Measurements from ENCODE around the gene UBAP2. TPM values are rescaled to one million over a fixed set of nuclear protein-coding genes. Genes with fewer than 3 reads are reported as not detected.

The UBAP2 gene
- total RNA-seq, 1 experiment from 2014 or later: 60.8 TPM

DNA sequence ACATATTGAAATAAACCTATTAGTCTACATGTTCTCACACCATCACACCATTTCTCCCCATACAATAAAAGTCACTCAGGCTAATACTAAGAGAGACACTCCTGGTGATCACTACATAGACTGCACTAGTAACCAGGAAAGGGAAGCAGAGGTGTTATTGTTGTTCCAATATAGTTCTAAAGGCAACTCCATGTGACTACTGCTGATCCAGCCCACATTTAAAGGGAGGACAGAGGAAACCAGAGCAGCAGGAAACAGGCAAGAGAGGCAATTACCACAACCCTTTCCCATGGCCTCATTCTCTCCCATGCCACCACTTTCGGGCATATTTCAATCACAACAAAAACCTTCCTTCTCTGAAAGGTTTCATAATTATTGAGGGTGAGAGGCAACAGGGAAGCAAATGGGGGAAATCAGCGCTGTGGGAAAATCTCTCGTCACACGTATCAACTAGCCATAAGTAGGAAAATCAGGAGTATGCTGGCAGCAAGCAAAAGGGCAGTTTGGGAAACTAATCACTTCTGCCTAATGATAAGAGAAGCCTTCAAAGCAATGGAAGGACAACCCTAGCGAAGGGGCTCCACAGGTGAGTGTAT lies 1.8 kb downstream of the UBAP2 start:
- peaks cover 4% of the 10 kb centered on the region for H3K23me2 ChIP-seq (ENCODE audit: insufficient read length, low read depth, low read length, poor library complexity, severe bottlenecking)
- no CpG with 5 or more reads among the region's 5 CpGs for WGBS (ENCODE audit: extremely low coverage, insufficient read length, low lambda C conversion rate)
- H2BK120ac ChIP-seq (ENCODE audit: low read depth, low read length, poor library complexity, severe bottlenecking): no peak overlapping the region
- 0 out of 2 replicates have a peak, but pooled peaks cover 5% of the 10 kb centered on the region for H3K4me1 ChIP-seq (ENCODE audit: insufficient read depth, low read length)
- no peaks in the 10 kb centered on the region for H3K27me3 Mint-ChIP-seq (ENCODE audit: low read depth)
- peaks cover 50% of the 10 kb centered on the region; the same call in 1 of the 2 replicates for H3K79me2 ChIP-seq (ENCODE audit: insufficient read depth, low read length)
- peak overlapping the region; percentile 21 to 58 (median 50); a peak in 6 of 7 replicates for H3K27ac Mint-ChIP-seq
- no peak overlapping the region for H2AK5ac ChIP-seq (ENCODE audit: insufficient read length, low read length)
- no peak overlapping the region for H3T11ph ChIP-seq (ENCODE audit: low read length)
- H2BK12ac ChIP-seq (ENCODE audit: insufficient read length, low read depth, low read length): no peak overlapping the region
- H4K91ac ChIP-seq (ENCODE audit: insufficient read length, low read depth, low read length): no peak overlapping the region
- H3K9me3 Mint-ChIP-seq: no peaks in the 10 kb centered on the region; a peak in 2 of 5 replicates
- TF ChIP-seq, protein P1, sequence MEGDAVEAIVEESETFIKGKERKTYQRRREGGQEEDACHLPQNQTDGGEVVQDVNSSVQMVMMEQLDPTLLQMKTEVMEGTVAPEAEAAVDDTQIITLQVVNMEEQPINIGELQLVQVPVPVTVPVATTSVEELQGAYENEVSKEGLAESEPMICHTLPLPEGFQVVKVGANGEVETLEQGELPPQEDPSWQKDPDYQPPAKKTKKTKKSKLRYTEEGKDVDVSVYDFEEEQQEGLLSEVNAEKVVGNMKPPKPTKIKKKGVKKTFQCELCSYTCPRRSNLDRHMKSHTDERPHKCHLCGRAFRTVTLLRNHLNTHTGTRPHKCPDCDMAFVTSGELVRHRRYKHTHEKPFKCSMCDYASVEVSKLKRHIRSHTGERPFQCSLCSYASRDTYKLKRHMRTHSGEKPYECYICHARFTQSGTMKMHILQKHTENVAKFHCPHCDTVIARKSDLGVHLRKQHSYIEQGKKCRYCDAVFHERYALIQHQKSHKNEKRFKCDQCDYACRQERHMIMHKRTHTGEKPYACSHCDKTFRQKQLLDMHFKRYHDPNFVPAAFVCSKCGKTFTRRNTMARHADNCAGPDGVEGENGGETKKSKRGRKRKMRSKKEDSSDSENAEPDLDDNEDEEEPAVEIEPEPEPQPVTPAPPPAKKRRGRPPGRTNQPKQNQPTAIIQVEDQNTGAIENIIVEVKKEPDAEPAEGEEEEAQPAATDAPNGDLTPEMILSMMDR (conservative IDR thresholded peaks at IDR 0.05): no peak
- peaks cover 28 to 34% of the 10 kb centered on the region in 2 experiments for H3K4me1 Mint-ChIP-seq
- H4K5ac ChIP-seq (ENCODE audit: insufficient read length, low read depth, low read length): no peak overlapping the region
- no peak for DNase-seq
- no peak overlapping the region for H2BK15ac ChIP-seq (ENCODE audit: low read depth, low read length)
- H3K9me3 ChIP-seq (ENCODE audit: control insufficient read depth, low read depth, low read length): no peaks in the 10 kb centered on the region
- no peak overlapping the region for H3K14ac ChIP-seq (ENCODE audit: insufficient read depth, low read length)
- H2BK5ac ChIP-seq (ENCODE audit: insufficient read length, low read length): no peak overlapping the region
- no peak overlapping the region for H3K23ac ChIP-seq (ENCODE audit: insufficient read length, low read depth, low read length)
- H3K36me3 Mint-ChIP-seq (ENCODE audit: insufficient read depth in 1 of 3, low read depth in 3 of 3): peaks cover 5 to 19% (median 13%) of the 10 kb centered on the region in 3 experiments
- H2BK20ac ChIP-seq (ENCODE audit: low read depth, low read length, poor library complexity, severe bottlenecking): no peak overlapping the region
- H4K8ac ChIP-seq (replicated peaks; ENCODE audit: insufficient read length, low read depth, low read length): no peak overlapping the region
- no peak overlapping the region for H3K27ac ChIP-seq (ENCODE audit: insufficient read length, low read depth, low read length)
- H2AFZ ChIP-seq (ENCODE audit: low read length): no peak overlapping the region
- H3K18ac ChIP-seq (ENCODE audit: insufficient read length, low read depth, low read length): no peak overlapping the region
- H3K79me1 ChIP-seq (ENCODE audit: insufficient read depth, low read depth, low read length, poor library complexity, severe bottlenecking): peaks cover 6% of the 10 kb centered on the region
- no peak overlapping the region for H3K4ac ChIP-seq (ENCODE audit: low read depth, low read length)
- no peaks in the 10 kb centered on the region for H4K20me1 ChIP-seq (ENCODE audit: control insufficient read depth, insufficient read depth, insufficient read length)
- peak overlapping the region; percentile 61 for H3K9ac ChIP-seq (ENCODE audit: extremely low read depth, insufficient read length, low read length)
- no peak overlapping the region for H3K56ac ChIP-seq (ENCODE audit: insufficient read length, low read depth, low read length)
- peak overlapping the region; percentile 87 for H3K4me2 ChIP-seq (ENCODE audit: insufficient read depth, insufficient read length, low read length)
- H3K4me3 Mint-ChIP-seq: peak overlapping the region; percentile 97 to 99
- no peaks in the 10 kb centered on the region for H3K27me3 ChIP-seq (ENCODE audit: insufficient read depth, low read length)

All from H9 (cell line).